ENCODE measurements around the gene UQCRQ.
"Not testable (repeated sequence)": the region's sequence is repeated elsewhere in the genome, so short reads cannot be mapped to it uniquely, and the experiment has no call there.

Gene UQCRQ

GRCh38 chr5:132834057-132834456, 32.4 kb upstream of the UQCRQ start:
- no peak for DNase-seq (ENCODE audit: low read depth)

DNA sequence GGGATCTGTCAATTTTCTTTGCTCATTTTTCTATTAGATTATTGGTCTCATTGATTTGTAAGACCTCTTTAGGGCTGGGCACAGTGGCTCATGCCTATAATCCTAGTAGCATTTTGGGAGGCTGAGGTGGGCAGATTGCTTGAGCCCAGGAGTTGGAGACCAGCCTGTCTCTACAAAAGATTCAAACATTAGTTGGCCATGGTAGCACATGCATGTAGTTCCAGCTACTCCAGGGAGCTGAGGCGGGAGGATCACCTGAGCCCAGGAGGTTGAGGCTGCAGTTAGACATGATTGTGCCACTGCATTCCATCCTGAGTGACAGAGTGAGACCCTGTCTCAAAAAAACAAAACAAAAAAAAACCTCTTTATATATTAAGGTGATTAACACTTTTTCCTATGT, 29.6 kb upstream of the UQCRQ start:
- DNase-seq (ENCODE audit: low read depth): no peak

- no peak for DNase-seq (ENCODE audit: low read depth)
Measured at GRCh38 chr5:132837868-132838267, 28.6 kb upstream of the UQCRQ start.

DNA sequence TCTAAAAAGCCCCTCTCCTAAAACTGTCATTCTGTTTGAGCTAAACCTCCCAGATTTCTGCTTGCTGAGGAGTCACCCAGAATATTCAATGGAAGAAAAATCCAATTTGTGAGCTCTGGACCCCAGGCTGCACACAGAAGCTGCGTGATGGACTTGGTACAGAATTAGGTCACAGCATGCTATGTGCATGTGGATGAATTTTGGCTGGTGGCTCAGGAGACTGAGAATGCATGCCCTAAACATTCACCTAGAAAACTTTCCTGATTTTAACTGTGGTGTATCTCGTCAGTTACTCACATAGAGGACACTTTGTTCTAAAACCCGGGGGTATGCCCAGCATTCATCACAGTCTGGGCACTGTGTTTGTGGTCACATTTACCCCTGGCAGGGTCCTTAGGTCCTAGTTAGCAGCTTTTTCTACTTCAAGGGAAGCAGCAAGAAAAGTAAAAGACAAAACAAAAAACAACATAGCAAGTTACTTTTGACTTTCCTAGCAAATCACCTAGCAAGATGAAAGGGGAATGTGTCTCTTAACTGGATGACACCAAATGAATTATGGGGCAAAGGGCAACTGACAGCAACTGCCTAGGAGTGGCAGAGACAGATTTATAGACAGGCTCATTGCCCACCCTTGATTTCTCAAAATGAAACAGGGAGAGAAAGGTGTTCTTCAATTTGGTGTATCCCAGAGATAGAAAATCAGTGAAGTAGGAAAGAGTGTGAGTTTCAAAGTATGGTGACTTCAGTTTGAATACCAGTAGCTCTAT, 27.7 kb upstream of the UQCRQ start:
- no peak for DNase-seq (ENCODE audit: low read depth)

DNA sequence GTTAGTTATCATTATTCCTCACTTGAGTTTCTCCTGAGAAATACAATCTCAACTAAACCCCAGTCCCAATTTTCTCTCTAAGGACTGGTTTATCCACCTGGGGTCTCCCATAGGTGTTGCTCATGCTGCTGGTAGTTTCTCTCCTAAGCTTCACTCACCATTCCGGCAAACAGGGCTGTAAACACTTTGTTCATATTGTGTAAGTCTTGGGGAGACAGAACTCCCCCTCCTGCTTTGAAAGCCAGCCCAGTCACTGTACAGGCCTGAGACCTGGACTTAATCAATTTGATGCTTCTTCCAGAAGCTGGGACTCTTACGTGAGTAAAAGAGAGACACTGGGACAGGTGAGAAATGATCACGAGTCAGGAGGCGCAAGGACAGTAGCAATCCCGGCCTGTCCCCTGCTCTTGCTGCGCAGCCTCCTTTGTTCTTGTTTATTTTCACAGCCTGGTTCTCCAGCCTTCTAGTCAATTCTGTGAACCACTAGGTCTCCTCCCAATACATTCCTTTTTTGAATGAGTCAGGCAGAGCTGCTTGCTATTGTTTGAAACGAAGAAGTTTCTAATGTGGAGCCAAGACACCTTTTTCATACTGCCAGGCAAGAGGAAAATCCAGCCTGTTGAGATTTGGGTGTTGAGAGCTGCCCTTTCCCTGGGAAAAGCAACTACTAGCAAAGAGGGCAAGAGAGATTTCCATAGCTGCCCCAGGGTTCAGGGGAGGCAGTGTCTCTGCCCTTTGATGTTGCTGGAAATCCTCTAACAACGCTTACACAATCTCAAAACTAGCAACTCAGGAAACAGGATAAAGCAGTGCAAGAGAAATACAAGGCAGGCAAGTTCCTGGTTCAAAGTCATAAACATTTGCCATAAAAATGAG, 26.8 kb upstream of the UQCRQ start:
- no peak for DNase-seq (ENCODE audit: low read depth)

DNA sequence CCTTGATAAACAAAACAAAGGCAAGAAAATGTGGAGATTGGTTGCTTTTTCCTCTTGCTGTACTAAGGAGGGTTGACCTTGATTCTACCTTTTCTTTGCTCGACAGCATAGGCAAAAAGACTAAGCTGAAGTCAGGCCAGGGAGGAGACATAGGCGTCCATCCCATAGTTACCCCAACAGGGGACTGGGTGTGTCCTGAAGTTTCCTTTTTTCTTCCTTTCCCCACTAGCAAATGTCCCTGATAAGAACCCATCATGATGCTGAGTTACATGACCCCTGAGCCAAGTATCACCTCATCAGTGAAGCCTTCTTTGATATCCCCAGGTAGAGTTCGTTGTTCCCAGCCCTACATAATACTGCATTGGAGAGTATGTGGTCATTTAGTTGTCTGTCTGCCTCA, 26.1 kb upstream of the UQCRQ start:
- DNase-seq (ENCODE audit: low read depth): no peak

- DNase-seq (ENCODE audit: low read depth): no peak
Measured at GRCh38 chr5:132840896-132841295, 25.5 kb upstream of the UQCRQ start.

- DNase-seq (ENCODE audit: low read depth): no peak
Measured at GRCh38 chr5:132841305-132841704, 25.1 kb upstream of the UQCRQ start.

- DNase-seq (ENCODE audit: low read depth): no peak
Measured at GRCh38 chr5:132848270-132848669, 18.2 kb upstream of the UQCRQ start.

DNA sequence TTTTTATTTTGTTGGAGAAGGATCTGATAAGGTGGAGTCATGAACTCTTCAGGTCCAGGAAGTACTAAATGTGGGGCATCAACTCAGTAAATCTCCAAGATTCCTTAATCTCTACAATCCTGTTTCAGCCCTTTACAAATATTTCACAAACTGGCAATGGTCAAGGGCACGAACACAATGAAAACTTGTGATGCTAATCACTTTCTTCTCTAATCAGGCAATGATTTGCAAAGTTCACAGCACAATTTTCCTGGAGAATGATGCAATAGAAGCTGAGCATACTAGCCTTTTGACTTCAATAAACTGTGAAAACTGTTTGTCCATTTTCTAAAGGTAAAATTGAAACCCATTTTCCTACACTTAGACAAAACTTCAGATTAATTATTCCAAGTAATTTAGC, 17.1 kb upstream of the UQCRQ start:
- no peak for DNase-seq (ENCODE audit: low read depth)

DNA sequence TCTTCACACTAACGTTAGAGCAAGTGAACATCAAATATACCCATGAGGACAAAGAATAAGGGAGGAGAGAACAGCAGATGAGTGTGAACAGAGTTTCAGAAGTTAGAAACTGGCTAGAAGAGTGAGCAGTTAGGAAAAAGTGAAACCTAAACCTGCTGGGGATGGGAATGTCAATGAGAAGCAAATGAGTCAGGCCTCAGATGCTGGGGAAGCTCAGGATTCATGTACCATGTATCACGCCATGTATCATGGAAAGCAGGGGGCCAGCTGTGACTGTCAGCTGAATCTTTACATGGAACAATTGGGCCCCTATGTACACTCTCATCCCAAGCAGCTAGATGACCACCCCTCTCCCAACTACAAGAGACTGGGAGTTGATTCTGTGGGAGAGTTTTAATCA, 16.4 kb upstream of the UQCRQ start:
- no peak for DNase-seq (ENCODE audit: low read depth)

DNA sequence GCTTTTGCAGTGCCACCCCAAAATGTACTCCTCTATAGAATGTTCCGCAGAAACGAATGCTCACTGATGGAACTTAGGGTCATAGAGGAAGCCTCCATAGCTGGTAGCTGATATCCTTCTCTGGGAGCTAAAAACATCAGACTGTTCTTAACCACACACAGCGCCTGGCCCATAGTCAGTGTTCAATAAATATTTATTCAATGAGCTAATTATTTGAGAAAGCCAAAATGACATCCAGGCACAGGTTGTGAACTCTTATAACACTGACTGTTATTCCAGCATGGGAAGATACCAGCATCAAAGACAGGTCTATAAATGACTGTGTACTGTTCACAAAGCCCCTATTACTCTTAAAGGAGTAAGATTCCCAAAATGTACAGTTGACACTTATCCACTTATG, 13.1 kb upstream of the UQCRQ start:
- no peak for DNase-seq (ENCODE audit: low read depth)

DNA sequence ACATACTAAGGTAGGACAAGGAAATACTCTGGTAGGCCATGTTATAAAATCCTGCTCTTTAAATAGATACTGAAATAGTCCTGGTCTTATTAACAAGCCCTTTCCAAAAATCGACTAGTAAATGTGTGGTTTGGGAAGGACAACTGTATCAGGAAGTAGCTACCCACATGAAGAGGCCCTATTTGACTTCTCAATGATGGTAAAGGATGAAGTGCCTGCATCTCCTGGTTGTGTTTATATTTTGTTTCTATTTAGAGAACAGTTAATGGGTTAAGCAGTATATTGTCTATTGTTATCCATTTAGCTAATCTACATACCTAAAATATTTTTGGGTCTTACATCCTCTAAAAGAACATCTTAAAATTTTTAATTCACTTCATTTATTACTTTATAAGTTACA, 12.7 kb upstream of the UQCRQ start:
- no peak for DNase-seq (ENCODE audit: low read depth)

DNA sequence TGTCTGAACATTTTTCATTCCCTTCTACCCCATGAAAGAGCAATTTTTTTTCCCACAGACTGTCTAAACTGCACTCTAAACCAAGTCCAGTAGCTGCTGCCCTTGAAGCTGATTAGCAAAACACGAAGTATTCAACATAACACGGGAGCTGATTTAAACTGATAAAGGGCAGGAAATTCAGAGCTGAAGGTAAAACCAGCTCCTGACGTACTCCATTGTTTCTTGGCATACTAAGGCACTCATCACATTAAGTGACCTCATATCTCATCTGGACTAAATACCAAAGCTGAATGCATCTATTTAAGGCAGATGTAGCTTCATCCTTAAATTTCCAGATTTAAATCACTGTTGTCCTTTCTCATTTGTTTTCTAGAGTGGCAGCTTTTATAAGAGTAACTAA, 12.1 kb upstream of the UQCRQ start:
- no peak for DNase-seq (ENCODE audit: low read depth)

DNA sequence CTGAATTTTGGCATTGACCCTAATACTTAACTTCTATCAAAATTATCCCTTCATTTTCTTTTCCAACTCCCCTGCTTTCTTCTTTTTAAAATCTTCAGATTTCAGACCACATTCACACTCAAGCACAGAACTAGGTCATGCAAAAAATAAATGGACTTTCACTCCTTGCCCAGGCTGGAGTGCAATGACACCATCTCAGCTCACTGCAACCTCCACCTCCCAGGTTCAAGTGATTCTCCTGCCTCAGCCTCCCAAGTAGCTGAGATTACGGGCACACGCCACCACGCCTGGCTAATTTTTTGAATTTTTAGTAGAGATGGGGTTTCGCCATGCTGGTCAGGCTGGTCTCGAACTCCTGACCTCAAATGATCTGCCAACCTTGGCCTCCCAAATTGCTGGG, 11.4 kb upstream of the UQCRQ start:
- DNase-seq (ENCODE audit: low read depth): not testable (repeated sequence)

DNA sequence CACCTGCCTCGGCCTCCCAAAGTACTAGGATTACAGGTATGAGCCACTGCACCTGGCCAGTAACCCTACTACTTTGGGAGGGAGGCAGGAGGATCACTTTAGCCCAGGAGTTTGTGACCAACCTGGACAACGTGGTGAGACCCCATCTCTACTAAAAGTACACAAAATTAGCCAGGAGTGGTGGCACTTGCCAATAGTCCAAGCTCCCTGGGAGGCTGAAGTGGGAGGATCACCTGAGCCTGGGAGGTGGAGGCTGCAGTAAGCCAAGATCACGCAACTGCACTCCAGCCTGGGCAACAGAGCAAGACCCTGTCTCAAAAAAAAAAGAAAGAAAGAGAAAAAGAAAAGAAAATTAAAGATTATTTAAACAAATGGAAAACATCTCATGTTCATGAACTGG, 10.4 kb upstream of the UQCRQ start:
- no peak for DNase-seq (ENCODE audit: low read depth)

GRCh38 chr5:132859889-132860437, 6.5 kb upstream of the UQCRQ start:
- no peak for DNase-seq (ENCODE audit: low read depth)

- no peak for DNase-seq (ENCODE audit: low read depth)
Measured at GRCh38 chr5:132860742-132861141, 5.7 kb upstream of the UQCRQ start.

DNA sequence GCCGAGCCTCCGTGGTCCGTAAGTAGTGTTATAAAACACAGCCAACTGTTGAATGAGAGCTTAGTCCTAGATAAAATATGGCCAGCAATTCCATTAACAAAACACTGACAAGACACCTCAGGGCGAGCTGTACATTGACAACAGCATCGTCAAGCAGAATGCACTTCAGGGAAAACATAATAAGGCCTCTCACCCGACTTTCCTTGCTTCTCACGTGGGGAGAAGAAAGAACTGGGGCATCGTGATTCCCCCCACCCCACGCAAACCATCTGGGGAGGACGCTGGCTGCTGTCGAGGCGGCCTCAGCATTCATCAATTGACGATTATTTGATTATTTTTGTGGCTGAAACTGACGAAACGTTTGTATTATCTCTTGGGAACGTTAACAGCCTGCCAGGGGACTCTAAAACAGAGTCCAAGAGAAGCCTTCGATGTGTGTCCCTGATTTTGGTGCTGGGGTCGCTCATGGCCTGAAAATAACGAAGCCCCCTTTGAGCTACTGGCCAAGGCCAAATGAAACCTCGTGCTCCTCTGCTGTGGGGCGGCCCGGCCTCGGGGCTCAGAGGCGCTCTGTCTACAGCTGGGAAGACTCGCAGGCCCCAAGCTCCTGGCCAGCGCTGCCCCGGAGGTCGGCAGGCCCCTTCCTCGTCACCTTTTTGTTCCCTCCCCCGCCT, 637 bp upstream of the UQCRQ start:
- DNase-seq (ENCODE audit: low read depth): no peak

- no peak for DNase-seq (ENCODE audit: low read depth)
Measured at GRCh38 chr5:132867046-132867451, 607 bp downstream of the UQCRQ start.

- no peak for DNase-seq (ENCODE audit: low read depth)
Measured at GRCh38 chr5:132868754-132869153, 2.3 kb downstream of the UQCRQ start.

DNA sequence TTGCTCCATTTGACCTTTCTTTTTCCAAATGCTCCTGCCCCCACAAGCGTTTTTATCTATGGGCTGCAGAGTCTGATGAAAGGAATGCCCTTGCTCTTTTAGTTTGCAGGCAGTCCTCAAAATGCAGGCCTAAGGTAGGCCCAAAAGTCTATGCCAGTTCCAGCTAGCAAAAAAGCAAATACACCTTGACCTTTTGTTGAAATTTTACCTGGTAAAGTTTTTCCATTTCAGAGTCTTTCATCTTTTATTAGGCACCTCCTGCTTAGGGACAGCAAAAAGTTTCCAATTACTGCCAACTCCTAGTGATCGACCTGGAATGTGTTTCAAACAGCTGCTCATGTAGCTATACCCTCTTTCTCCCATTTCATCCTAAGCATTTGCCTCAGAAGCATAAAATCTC, 4.4 kb downstream of the UQCRQ start:
- DNase-seq (ENCODE audit: low read depth): no peak
